Measurements from ENCODE around the gene LMO2.

LMO2 gene

GRCh38 chr11:33930317-33931021 lies 38.6 kb upstream of the LMO2 start:
- no peaks in the 10 kb centered on the region for H4K20me1 ChIP-seq (ENCODE audit: low read depth, low read length)
- no peak overlapping the region for H3K4me2 ChIP-seq (ENCODE audit: low read depth, low read length, poor library complexity, severe bottlenecking)
- H3K9me3 ChIP-seq (ENCODE audit: insufficient read depth, low read length) = no peaks in the 10 kb centered on the region
- no peak overlapping the region for H3K4me3 ChIP-seq (ENCODE audit: insufficient read depth, low read length, poor library complexity, severe bottlenecking)
- no peaks in the 10 kb centered on the region for H3K27me3 ChIP-seq (ENCODE audit: low read length)
- no peak overlapping the region for H2AFZ ChIP-seq (ENCODE audit: low read depth, low read length, severe bottlenecking)
- TF ChIP-seq CTCF (IDR thresholded peaks at IDR 0.05; ENCODE audit: insufficient read depth, low read length, poor library complexity, severe bottlenecking) = no peak
- TF ChIP-seq EZH2phosphoT487 (conservative IDR thresholded peaks at IDR 0.05; ENCODE audit: low read length) = no peak
- H3K9me2 ChIP-seq (replicated peaks; ENCODE audit: insufficient read depth, low read length) = no peaks in the 10 kb centered on the region
- H3K36me3 ChIP-seq (ENCODE audit: low read length) = no peaks in the 10 kb centered on the region
- H3K9ac ChIP-seq (ENCODE audit: low read length) = no peak overlapping the region
- H3K27ac ChIP-seq (ENCODE audit: low read depth, low read length) = no peak overlapping the region
- no peaks in the 10 kb centered on the region for H3K79me2 ChIP-seq (ENCODE audit: insufficient read depth, low read length)
- H3F3A ChIP-seq (ENCODE audit: insufficient read depth) = no peaks in the 10 kb centered on the region

GRCh38 chr11:33928564-33928963 lies 36.7 kb upstream of the LMO2 start:
- H3K9me2 ChIP-seq (replicated peaks; ENCODE audit: insufficient read depth, low read length) = no peaks in the 10 kb centered on the region
- TF ChIP-seq EZH2phosphoT487 (conservative IDR thresholded peaks at IDR 0.05; ENCODE audit: low read length) = no peak
- TF ChIP-seq CTCF (IDR thresholded peaks at IDR 0.05; ENCODE audit: insufficient read depth, low read length, poor library complexity, severe bottlenecking) = no peak
- no peaks in the 10 kb centered on the region for H3K9me3 ChIP-seq (ENCODE audit: insufficient read depth, low read length)
- H3K27ac ChIP-seq (ENCODE audit: low read depth, low read length) = no peak overlapping the region
- no peak overlapping the region for H3K9ac ChIP-seq (ENCODE audit: low read length)
- H3F3A ChIP-seq (ENCODE audit: insufficient read depth) = no peaks in the 10 kb centered on the region
- no peak overlapping the region for H3K4me2 ChIP-seq (ENCODE audit: low read depth, low read length, poor library complexity, severe bottlenecking)
- no peaks in the 10 kb centered on the region for H3K36me3 ChIP-seq (ENCODE audit: low read length)
- no peaks in the 10 kb centered on the region for H3K27me3 ChIP-seq (ENCODE audit: low read length)
- no peaks in the 10 kb centered on the region for H3K79me2 ChIP-seq (ENCODE audit: insufficient read depth, low read length)
- no peak overlapping the region for H3K4me3 ChIP-seq (ENCODE audit: insufficient read depth, low read length, poor library complexity, severe bottlenecking)
- no peaks in the 10 kb centered on the region for H4K20me1 ChIP-seq (ENCODE audit: low read depth, low read length)
- no peak overlapping the region for H2AFZ ChIP-seq (ENCODE audit: low read depth, low read length, severe bottlenecking)

GRCh38 chr11:33926671-33927552 lies 35.0 kb upstream of the LMO2 start:
- Histone ChIP-seq H3K9ac (ENCODE audit: low read length) (no peak overlapping the region), H3K9me3 (ENCODE audit: insufficient read depth, low read length) (no peaks in the 10 kb centered on the region), H3K4me3 (ENCODE audit: insufficient read depth, low read length, poor library complexity, severe bottlenecking) (no peak overlapping the region), H3K4me2 (ENCODE audit: low read depth, low read length, poor library complexity, severe bottlenecking) (no peak overlapping the region), H3F3A (ENCODE audit: insufficient read depth) (no peaks in the 10 kb centered on the region), H3K27ac (ENCODE audit: low read depth, low read length) (no peak overlapping the region), H3K27me3 (ENCODE audit: low read length) (no peaks in the 10 kb centered on the region), H3K9me2 (replicated peaks; ENCODE audit: insufficient read depth, low read length) (no peaks in the 10 kb centered on the region), H3K36me3 (ENCODE audit: low read length) (no peaks in the 10 kb centered on the region), H3K79me2 (ENCODE audit: insufficient read depth, low read length) (no peaks in the 10 kb centered on the region), H4K20me1 (ENCODE audit: low read depth, low read length) (no peaks in the 10 kb centered on the region), H2AFZ (ENCODE audit: low read depth, low read length, severe bottlenecking) (no peak overlapping the region)
- TF ChIP-seq EZH2phosphoT487 (conservative IDR thresholded peaks at IDR 0.05; ENCODE audit: low read length) (no peak), CTCF (IDR thresholded peaks at IDR 0.05; ENCODE audit: insufficient read depth, low read length, poor library complexity, severe bottlenecking) (no peak)
